Chondrocyte (in vitro differentiated cells): ENCODE data around the gene PPP2R2C. TPM values are rescaled to one million over a fixed set of nuclear protein-coding genes. Genes with fewer than 3 reads are reported as not detected.
A peak's percentile ranks its signal among the peaks of the same experiment; 100 is the strongest.

Experiments used
- DNase-seq: peaks from one replicate; pipeline ENCODE4 v3.0.0; 2021; ENCODE audit warnings: mixed read lengths, low spot score
- H3K27ac Mint-ChIP-seq: one replicate; pipeline ENCODE4 v1.8.0; 2021; ENCODE audit warnings: mild to moderate bottlenecking, moderate library complexity, mixed read lengths; ENCODE audit not compliant: unreplicated experiment
- H3K27me3 Mint-ChIP-seq: 2 replicates; pipeline ENCODE4 v1.8.0; 2021; ENCODE audit warnings: low read depth, mixed read lengths
- H3K36me3 Mint-ChIP-seq: 2 replicates; pipeline ENCODE4 v1.8.0; 2021; ENCODE audit warnings: low read depth, mixed read lengths
- H3K4me1 Mint-ChIP-seq: 2 replicates; pipeline ENCODE4 v1.8.0; 2021; ENCODE audit warnings: low read depth, mild to moderate bottlenecking, mixed read lengths
- H3K4me3 Mint-ChIP-seq: one replicate; pipeline ENCODE4 v1.8.0; 2021; ENCODE audit warnings: mild to moderate bottlenecking, moderate library complexity, mixed read lengths; ENCODE audit not compliant: unreplicated experiment
- H3K9me3 Mint-ChIP-seq: 2 replicates; pipeline ENCODE4 v1.8.0; 2021; ENCODE audit warnings: low read depth, mixed read lengths
- total RNA-seq: library from RNA; stranded (reverse); gene quantifications from 3 replicates; pipeline ENCODE4 v1.2.1, GENCODE V29; 2021
- TF ChIP-seq, protein P1 (sequence below): fragments of 200-600 bp; sonication (generic); IDR thresholded peaks from 2 replicates; pipeline ENCODE4 v1.5.0; 2021; ENCODE audit warnings: antibody characterized with exemption, mild to moderate bottlenecking, moderate library complexity

Gene PPP2R2C
- total RNA-seq, 1 donor from 2014 or later: 0.10 TPM

DNA sequence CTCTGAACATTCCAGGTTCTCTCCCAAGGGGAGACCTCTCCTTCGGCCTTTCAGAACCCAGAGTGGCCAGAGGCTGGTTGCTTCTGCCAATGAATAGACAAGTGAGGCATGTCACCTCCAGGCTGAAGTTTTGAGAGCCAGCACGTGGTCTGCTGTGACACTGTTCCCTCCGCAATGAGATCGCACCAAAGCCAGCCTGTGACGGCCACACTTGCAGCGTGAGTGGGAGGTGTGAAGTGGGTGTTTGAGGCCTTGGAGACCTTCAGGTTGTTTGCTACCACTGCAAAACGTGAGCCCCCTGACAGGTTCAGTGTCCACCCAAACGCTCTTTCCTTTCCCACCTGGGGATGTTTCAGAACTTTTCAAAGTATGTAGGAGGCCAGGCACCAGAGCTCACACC, 121.8 kb downstream of the PPP2R2C start:
- H3K9me3 Mint-ChIP-seq: no peaks in the 10 kb centered on the region
- H3K4me3 Mint-ChIP-seq: no peak overlapping the region
- no peaks in the 10 kb centered on the region for H3K4me1 Mint-ChIP-seq
- no peak overlapping the region for H3K27ac Mint-ChIP-seq
- peak; percentile 61 for DNase-seq
- peaks cover 3% of the 10 kb centered on the region for H3K36me3 Mint-ChIP-seq
- TF ChIP-seq, protein P1, sequence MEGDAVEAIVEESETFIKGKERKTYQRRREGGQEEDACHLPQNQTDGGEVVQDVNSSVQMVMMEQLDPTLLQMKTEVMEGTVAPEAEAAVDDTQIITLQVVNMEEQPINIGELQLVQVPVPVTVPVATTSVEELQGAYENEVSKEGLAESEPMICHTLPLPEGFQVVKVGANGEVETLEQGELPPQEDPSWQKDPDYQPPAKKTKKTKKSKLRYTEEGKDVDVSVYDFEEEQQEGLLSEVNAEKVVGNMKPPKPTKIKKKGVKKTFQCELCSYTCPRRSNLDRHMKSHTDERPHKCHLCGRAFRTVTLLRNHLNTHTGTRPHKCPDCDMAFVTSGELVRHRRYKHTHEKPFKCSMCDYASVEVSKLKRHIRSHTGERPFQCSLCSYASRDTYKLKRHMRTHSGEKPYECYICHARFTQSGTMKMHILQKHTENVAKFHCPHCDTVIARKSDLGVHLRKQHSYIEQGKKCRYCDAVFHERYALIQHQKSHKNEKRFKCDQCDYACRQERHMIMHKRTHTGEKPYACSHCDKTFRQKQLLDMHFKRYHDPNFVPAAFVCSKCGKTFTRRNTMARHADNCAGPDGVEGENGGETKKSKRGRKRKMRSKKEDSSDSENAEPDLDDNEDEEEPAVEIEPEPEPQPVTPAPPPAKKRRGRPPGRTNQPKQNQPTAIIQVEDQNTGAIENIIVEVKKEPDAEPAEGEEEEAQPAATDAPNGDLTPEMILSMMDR: no peak
- peaks cover 42% of the 10 kb centered on the region for H3K27me3 Mint-ChIP-seq

DNA sequence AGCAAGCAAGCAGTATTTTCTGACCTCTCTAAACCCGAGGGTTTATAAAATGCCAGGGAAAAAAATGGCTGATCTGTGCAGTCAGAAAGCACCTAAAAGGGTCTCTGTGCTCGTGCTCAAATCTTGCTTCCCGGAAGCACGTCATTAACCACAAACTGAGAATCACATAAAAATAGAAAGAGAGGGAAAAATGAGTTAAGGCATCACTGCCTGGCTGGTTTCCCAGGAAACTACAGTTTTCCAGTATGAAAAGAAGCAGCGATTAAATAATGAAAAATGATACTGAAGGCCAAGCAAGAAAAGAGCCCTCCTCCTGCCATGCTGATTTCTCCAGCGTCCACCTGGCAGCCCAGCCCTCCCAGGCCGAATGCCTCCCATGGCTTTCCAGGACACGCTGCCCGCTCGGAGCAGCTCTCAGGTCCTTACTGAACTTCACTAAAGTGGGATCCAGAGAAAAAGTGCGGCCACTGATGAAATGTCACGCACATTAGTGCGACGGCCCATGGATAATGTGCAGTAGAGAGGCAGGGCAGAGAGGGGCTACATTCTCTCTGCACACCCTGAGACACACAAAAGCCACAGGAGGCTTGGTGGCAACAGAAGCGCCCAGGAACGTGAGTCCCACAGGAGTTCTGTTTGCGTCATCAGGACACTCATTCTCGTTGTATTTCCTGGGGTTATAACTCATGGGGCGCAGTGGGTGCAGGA, 122.4 kb downstream of the PPP2R2C start:
- peaks cover 3% of the 10 kb centered on the region for H3K36me3 Mint-ChIP-seq
- H3K27ac Mint-ChIP-seq: no peak overlapping the region
- H3K4me1 Mint-ChIP-seq: no peaks in the 10 kb centered on the region
- H3K27me3 Mint-ChIP-seq: peaks cover 42% of the 10 kb centered on the region
- no peaks in the 10 kb centered on the region for H3K9me3 Mint-ChIP-seq
- no peak overlapping the region for H3K4me3 Mint-ChIP-seq
- DNase-seq: peak; percentile 32
- TF ChIP-seq, protein P1: no peak

DNA sequence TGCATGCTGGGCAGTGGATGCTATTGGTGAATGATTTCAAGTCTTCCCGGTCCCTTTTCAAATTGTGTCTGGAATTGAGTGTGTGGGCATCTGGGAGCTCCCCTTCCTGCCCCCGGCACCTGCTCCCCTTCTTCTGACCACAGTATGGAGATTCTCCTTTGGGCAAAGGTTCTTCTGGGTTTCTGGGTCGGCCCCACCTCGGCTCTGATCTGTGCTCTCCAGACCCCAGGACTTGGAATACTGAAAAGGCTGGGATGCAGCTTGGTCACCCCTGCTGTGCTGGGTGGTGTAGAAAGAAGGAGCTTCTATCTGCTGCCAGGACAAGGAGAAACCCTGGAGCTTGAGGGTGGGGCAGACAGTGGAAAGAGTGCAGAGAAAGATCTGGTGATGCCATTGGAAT, 124.0 kb downstream of the PPP2R2C start:
- no peak overlapping the region for H3K4me3 Mint-ChIP-seq
- TF ChIP-seq, protein P1: no peak
- DNase-seq: peak; percentile 54
- no peaks in the 10 kb centered on the region for H3K9me3 Mint-ChIP-seq
- H3K27ac Mint-ChIP-seq: no peak overlapping the region
- peaks cover 39% of the 10 kb centered on the region for H3K27me3 Mint-ChIP-seq
- no peaks in the 10 kb centered on the region for H3K4me1 Mint-ChIP-seq
- peaks cover 3% of the 10 kb centered on the region for H3K36me3 Mint-ChIP-seq

DNA sequence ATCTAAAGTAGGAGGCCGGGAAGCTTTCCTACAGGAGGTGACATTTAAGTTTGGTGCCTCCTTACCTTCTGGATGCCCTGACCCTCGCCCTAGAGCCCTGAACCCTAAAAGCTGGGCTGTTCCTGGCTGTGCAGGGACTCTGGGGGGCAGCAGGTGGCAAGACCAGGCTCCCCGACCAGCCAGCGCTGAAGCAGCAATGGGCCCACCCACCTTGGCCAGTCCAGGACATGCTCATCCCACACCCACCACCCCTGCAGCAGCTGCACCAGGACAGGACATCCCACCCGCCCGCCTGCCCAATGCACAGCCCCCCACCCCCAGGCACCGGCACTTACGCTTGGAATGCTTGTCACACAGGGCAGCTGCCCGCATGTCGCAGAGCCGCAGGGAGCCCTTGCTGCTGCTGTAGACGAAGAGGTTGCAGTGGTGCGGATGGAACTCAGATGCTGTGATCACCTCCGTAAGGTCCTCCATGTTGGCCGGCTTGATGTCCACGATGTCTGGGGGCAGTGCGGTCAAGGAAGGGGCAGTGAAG, 124.8 kb downstream of the PPP2R2C start:
- Mint-ChIP-seq H3K27me3 (peaks cover 39% of the 10 kb centered on the region), H3K36me3 (peaks cover 3% of the 10 kb centered on the region), H3K4me1 (no peaks in the 10 kb centered on the region), H3K4me3 (no peak overlapping the region), H3K27ac (no peak overlapping the region), H3K9me3 (no peaks in the 10 kb centered on the region)
- DNase-seq: no peak
- TF ChIP-seq, protein P1: no peak

DNA sequence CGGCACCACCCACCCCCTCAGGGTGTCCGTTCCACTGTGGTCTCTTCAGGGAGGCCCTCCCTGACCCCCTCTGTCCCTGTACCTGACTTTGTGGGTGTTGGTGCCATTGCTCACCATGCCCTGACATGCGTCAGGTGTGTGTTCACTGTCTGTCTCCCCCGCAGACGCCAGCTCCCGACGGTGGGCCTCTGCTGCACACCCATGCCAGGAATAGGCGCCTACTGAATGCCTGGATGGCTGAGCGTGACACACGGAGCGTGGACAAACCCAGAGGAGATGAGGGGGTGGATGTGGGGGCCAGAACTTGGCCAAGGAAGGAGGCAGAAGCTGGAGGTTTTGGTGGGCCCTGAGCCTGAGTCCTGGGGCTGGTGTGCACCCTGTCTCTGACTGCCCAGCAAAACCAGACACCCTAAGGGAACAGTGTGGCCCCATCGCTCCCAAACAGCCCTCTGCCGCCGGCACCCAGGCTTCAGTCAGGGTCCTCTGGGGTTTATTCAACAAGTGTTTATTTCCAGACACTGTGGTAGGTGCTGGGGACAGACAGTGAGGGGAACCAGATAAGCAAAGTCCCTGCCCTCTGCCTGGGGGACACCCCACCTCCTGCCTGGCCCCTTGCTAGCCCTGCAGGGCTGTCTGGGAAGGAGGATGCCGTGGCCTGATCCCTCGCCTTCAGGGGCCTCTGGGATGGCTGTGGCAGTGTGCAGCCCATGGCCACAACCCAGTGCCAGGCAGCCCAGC, 125.9 kb downstream of the PPP2R2C start:
- Mint-ChIP-seq H3K4me3 (no peak overlapping the region), H3K27me3 (peaks cover 41% of the 10 kb centered on the region), H3K9me3 (no peaks in the 10 kb centered on the region), H3K4me1 (no peaks in the 10 kb centered on the region), H3K27ac (no peak overlapping the region), H3K36me3 (peaks cover 3% of the 10 kb centered on the region)
- DNase-seq: peak; percentile 68
- TF ChIP-seq, protein P1: no peak
